Activated naive CD4-positive, alpha-beta T cell treated with anti-CD3 and anti-CD28 coated beads for 36 hours (primary cell): ENCODE data around the gene PNPO. TPM values are rescaled to one million over a fixed set of nuclear protein-coding genes. Genes with fewer than 3 reads are reported as not detected.
A peak's percentile ranks its signal among the peaks of the same experiment; 100 is the strongest.

Experiments used
- CTCF ChIA-PET: fragments of 350-600 bp; sonication (Branson Sonifier 250); formaldehyde crosslinking; loops from one replicate; lab custom pipeline; 2021; ENCODE audit warnings: antibody characterized with exemption; lab: Charles Lee
- DNase-seq: peaks from one replicate; pipeline ENCODE4 v3.0.0-alpha.2; 2020
- H3K27ac Mint-ChIP-seq: one replicate; pipeline ENCODE4 v1.8.0; 2021; ENCODE audit warnings: mild to moderate bottlenecking, mixed read lengths
- H3K27me3 Mint-ChIP-seq: one replicate; pipeline ENCODE4 v1.8.0; 2021; ENCODE audit warnings: low read depth, mixed read lengths
- H3K36me3 Mint-ChIP-seq: one replicate; pipeline ENCODE4 v1.8.0; 2021; ENCODE audit warnings: low read depth, mixed read lengths
- H3K4me1 Mint-ChIP-seq: one replicate; pipeline ENCODE4 v1.8.0; 2021; ENCODE audit warnings: low read depth, mixed read lengths
- H3K4me3 Mint-ChIP-seq: one replicate; pipeline ENCODE4 v1.8.0; 2021; ENCODE audit warnings: mild to moderate bottlenecking, moderate library complexity, mixed read lengths
- H3K9me3 Mint-ChIP-seq: one replicate; pipeline ENCODE4 v1.8.0; 2021; ENCODE audit warnings: mixed read lengths
- intact Hi-C: fragments of 100-400 bp; cut with micrococcal nuclease; formaldehyde crosslinking; loops from one replicate; pipeline ENCODE4 v1.15.1; 2023
- total RNA-seq, 2 experiments: library from RNA; stranded (reverse); gene quantifications; one replicate each; pipeline ENCODE4 v1.2.3, GENCODE V29; 2021

Gene PNPO
- total RNA-seq = 10 to 100 TPM; 35.5 to 37.0 TPM

DNA sequence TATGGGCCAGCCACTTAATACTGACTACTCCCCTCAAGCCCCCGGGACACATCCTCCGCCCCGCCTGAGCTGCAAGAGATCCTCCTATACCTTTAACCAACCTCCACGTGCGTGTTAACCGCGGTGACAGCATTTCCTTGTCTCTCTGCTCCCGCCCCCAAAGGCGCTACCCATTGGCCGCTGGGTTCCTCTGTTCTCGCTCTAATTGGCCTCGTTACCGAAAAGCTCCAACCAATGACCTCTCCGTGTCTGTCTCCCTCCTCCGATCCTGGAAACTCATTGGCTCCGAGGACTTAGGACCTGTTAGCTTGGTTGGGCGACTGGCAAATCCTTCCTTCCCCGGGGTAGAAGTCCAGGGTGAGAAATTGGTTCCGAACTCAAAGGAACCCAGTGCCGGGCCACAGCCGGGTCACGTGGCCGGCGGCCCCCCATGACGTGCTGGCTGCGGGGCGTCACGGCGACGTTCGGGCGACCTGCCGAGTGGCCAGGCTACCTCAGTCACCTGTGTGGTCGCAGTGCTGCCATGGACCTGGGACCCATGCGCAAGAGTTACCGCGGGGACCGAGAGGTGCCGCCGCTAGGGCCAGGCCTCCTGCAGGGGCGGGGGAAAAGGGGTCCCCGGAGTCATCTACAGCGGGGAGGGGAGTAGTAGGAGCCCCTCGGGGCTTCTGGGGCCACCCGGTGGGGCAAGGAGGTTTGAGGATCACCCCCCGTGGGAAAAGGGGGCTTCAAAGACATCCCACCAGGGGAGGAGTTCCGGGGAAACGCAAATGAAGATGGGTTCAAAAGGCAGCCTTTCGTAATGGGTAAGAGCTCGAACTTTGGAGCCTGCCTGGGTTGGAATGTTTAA is at the start of gene PNPO:
PNPO (plus strand) TSS at position 326 of the 850 bp plus-strand sequence; CDS start at position 431, 105 bp downstream.
- H3K27me3 Mint-ChIP-seq = no peaks in the 10 kb centered on the region
- peak; percentile 98 for DNase-seq
- H3K4me3 Mint-ChIP-seq = peak within 1 kb of the TSS; percentile 85
- peak within 1 kb of the TSS; percentile 80 for H3K27ac Mint-ChIP-seq
- CTCF ChIA-PET = interaction anchor here (0.5 to 7.6 kb wide), 7 partner anchors 8 to 1773 kb away, joined by 3 to 69 read pairs (median 6); partner anchors contain the start of gene CDK5RAP3
- peaks cover 17% of the 10 kb centered on the region for H3K36me3 Mint-ChIP-seq
- intact Hi-C loops = loop anchor here (1.0 kb wide), 3 partner anchors 8 to 46 kb away; no protein-coding TSS in a partner anchor
- H3K4me1 Mint-ChIP-seq = peaks cover 63% of the 10 kb centered on the region
- H3K9me3 Mint-ChIP-seq = peaks cover 3% of the 10 kb centered on the region

DNA sequence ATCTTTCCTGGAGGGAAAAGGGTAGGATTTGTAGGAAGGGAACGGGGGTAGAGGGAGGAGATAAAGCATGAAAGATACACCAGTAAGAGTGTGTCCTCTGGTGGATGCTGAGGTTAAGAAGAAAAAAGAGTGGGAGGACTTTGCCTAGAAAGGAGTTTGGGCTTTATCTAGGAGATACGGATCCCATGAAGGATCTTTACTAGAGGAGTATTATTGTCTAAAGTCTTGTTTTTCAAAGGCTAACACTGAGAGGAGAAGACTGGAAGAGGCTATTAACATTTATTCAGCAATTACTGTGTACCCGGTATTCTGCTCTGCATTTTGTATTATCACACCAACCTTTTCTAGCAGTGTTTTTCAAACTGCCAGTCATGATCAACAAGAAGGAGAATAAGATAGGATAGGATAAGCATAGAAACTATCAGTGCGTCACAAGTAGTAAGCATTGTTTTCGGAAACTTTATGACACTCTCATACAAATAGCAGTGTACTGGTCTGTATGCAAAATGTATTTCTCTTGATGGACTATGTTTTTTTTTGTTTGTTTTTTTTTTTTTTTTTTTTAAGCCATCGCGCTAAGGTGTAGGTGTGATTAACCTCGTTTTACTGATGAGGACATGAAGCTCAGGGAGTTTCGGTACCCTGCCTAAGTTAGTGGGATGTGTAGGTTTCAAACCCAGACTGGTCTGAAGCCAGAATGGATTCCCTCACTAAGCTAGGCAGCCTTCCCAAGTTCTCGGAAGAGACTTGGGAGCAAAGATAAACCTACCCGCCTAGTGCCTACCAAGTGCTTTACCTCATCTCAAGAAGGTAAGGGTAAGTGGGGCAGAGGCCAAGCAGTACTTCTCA is 46.6 kb upstream of the PNPO start:
- no peaks in the 10 kb centered on the region for H3K27me3 Mint-ChIP-seq
- H3K4me3 Mint-ChIP-seq = peak overlapping the region; percentile 93

DNA sequence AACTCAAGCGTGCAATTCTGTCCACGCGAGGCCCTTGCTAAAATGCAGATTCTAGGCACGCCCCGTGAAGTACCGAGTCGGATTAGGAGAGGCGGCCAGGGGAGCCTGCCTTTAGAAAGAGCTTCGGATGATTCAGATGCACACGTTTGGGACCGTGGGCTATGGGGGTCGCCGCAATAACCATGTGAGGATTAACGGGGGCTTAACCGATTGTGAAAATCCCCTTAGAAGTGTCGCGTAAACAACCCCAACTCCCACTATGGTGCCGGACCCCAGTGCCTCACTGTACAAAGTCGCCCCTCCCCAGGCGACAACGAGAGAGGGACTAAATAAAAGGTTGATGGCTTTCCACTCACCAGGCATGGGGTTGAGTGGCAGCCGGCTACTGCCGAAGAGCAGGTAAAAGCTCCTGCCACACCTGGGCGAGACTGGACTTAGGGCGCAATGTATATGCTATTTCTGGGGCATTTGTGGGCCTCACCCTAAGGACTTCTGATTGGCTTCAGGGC is 46.0 kb upstream of the PNPO start:
- Mint-ChIP-seq H3K4me3 (peak overlapping the region; percentile 93), H3K36me3 (peaks cover 8% of the 10 kb centered on the region), H3K9me3 (no peaks in the 10 kb centered on the region), H3K27me3 (no peaks in the 10 kb centered on the region), H3K4me1 (peaks cover 41% of the 10 kb centered on the region), H3K27ac (peak overlapping the region; percentile 95)
- CTCF ChIA-PET = interaction anchor here (0.8 to 15.6 kb wide), 5 partner anchors 9 to 76 kb away, joined by 3 to 460 read pairs (median 9); partner anchors contain the start of genes CDK5RAP3, SCRN2 and SP6
- DNase-seq = peak; percentile 54
- intact Hi-C loops = loop anchor here (1.0 to 5.0 kb wide), 3 partner anchors 46 to 153 kb away; partner anchors contain the start of genes NFE2L1 and PNPO

More for the DNA sequence above, 46.6 kb upstream of the PNPO start:
- intact Hi-C loops = loop anchor here (1.0 to 5.0 kb wide), 3 partner anchors 47 to 154 kb away; partner anchors contain the start of genes NFE2L1 and PNPO
- DNase-seq = no peak
- Mint-ChIP-seq H3K9me3 (no peaks in the 10 kb centered on the region), H3K27ac (peak overlapping the region; percentile 95), H3K4me1 (peaks cover 35% of the 10 kb centered on the region), H3K36me3 (peaks cover 8% of the 10 kb centered on the region)
- CTCF ChIA-PET = interaction anchor here (1.3 to 15.6 kb wide), 5 partner anchors 9 to 76 kb away, joined by 6 to 460 read pairs (median 9); partner anchors contain the start of genes CDK5RAP3, SCRN2 and SP6

DNA sequence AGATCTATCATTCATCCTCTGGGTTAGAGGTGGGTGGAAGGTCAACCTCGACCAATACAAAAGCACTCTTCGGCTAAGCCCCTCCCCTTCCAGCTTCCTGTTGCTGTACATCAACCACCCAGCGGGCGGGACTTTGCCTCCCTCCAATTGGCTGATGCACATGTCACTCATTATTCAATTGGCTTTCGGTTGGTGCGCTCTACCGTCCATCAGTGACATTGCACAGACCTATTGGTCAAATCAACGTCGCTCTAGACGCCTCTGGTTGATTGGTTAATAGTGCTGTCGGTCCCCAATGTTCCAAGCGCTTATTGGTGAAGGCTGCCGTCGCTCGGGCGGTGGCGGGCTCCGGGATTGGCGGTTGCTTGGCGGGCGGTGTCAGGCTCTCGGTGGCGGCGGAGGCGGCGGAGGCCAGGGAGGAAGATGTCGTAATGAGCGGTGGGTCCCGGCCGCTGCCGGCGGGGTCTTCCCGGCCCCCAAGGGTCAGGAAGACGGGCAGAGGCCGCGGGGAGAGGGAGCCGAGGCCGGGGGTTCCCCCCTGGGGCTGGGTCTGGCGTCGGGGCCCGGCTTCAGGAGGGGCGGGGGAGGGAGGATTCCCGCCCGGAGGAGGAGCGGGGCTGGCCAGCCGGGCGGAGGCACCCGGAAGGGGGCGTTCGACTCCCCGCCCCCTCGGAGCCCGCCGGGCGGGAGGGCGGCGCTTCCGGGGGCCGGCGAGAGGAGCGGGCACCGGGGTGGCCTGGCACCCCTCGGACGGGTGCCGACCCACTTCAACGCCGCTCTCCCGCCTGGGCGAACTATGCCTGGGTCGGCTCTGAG is 45.3 kb upstream of the PNPO start, which contains the start of gene SP2:
SP2 (plus strand) TSS at position 381 of the 816 bp plus-strand sequence; CDS start at position 432, 51 bp downstream.
- peaks cover 41% of the 10 kb centered on the region for H3K4me1 Mint-ChIP-seq
- no peaks in the 10 kb centered on the region for H3K27me3 Mint-ChIP-seq
- no peaks in the 10 kb centered on the region for H3K9me3 Mint-ChIP-seq
- CTCF ChIA-PET = interaction anchor here (0.5 to 15.6 kb wide), 13 partner anchors 10 to 124 kb away, joined by 3 to 460 read pairs (median 3); partner anchors contain the start of genes CDK5RAP3, PNPO, SCRN2 and SP6
- H3K27ac Mint-ChIP-seq = peak within 1 kb of the TSS; percentile 95
- H3K4me3 Mint-ChIP-seq = peak within 1 kb of the TSS; percentile 93
- peaks cover 8% of the 10 kb centered on the region for H3K36me3 Mint-ChIP-seq
- intact Hi-C loops = loop anchor here (1.0 to 5.0 kb wide), 8 partner anchors 45 to 247 kb away; partner anchors contain the start of genes CDK5RAP3, KPNB1, LRRC46 and MRPL10
- DNase-seq = peak; percentile 100

DNA sequence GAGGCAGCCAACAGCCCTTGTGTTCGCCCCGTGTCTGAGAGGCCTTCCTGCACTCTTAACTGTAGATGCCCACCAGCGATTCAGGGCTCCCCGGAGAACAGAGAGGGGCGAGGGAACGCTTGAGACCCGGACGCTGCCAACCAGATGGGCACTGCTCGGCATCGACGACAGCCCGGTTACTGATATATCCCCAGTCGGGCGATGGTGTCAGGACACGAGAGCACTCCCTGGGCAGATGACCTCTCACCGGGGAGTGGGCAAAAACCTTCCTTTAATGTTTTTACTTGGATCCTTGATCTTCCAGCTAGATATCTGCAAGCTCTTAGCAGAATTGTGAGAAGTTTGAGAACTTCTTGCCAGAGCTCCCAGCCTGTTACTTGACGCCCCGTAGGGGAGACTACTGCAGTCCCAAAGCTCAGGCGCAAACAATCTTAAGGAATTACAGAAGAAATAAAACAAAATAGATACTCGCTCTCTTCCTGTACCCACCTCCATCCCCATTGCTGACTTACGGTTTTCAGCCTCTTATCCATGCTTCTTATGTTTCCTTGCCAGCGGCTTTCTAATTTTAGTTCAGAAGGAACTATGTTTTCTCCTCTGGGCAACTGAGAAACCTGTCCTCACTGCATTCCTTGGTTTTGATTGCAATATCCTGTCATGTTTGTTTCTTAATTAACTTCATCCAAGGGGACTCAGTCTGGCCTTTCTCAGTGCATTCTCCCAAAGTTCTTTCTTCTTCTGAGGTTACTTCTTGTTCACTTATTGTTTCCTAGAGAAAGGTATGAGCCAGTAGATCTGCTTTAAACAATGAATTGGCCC is 44.5 kb upstream of the PNPO start:
- intact Hi-C loops = loop anchor here (1.0 to 5.0 kb wide), 6 partner anchors 50 to 248 kb away; partner anchors contain the start of genes CDK5RAP3, KPNB1, LRRC46 and MRPL10
- peak overlapping the region; percentile 93 for H3K4me3 Mint-ChIP-seq
- CTCF ChIA-PET = interaction anchor here (0.5 to 1.1 kb wide), 8 partner anchors 45 to 123 kb away, joined by 3 to 7 read pairs (median 3); partner anchors contain the start of genes CDK5RAP3 and PNPO
- H3K27me3 Mint-ChIP-seq = no peaks in the 10 kb centered on the region
- H3K36me3 Mint-ChIP-seq = peaks cover 8% of the 10 kb centered on the region
- peaks cover 41% of the 10 kb centered on the region for H3K4me1 Mint-ChIP-seq
- DNase-seq = no peak
- H3K27ac Mint-ChIP-seq = peak overlapping the region; percentile 86
- no peaks in the 10 kb centered on the region for H3K9me3 Mint-ChIP-seq

DNA sequence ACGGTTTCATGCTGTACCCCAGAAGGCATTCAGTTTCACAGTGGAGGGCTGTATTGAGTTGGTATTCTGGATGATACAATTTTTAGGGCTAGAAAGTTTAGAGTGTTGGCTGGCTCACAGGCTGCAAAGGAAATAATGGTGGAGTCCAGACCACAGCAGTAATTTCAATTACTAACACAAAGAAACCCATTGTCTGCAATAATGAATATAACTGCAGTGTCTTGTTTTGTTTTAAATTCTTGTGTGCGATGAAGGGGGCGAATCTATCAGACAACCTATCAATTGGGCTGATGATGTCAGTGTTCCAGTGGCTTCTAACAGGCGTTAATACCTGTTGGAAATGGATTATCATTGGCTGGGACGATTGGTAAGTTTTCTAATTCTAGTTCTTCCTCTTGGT is 43.8 kb upstream of the PNPO start:
- Mint-ChIP-seq H3K9me3 (no peaks in the 10 kb centered on the region), H3K4me3 (peak overlapping the region; percentile 93), H3K27ac (no peak overlapping the region), H3K27me3 (no peaks in the 10 kb centered on the region), H3K4me1 (peaks cover 47% of the 10 kb centered on the region), H3K36me3 (peaks cover 9% of the 10 kb centered on the region)
- no peak for DNase-seq
- CTCF ChIA-PET = no interaction called here
- intact Hi-C loops = loop anchor here (2.0 to 5.0 kb wide), 3 partner anchors 115 to 249 kb away; partner anchors contain the start of genes KPNB1 and SNX11

DNA sequence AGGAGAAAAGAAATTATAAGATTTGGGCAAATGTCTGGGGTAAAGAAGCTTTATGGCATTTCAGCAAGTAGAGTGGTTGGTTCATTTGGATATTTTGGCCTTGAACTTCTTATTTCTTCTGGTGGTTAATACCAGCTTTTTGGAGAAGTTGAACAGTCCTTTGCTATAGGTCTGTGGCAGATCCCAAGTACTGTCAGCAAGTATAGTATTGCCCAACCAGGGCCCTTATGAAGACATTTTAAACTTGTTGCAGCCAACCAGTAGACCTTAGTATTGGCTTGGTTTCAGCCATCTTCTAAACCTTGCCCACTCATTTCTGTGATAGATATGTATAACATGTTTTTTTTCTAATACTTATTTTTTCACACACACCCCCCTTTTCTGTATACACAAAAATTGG is 43.1 kb upstream of the PNPO start:
- Mint-ChIP-seq H3K9me3 (no peaks in the 10 kb centered on the region), H3K27ac (no peak overlapping the region), H3K27me3 (no peaks in the 10 kb centered on the region), H3K4me1 (peaks cover 49% of the 10 kb centered on the region), H3K4me3 (no peak overlapping the region), H3K36me3 (peaks cover 11% of the 10 kb centered on the region)
- CTCF ChIA-PET = no interaction called here
- intact Hi-C loops = loop anchor here (5.0 kb wide), 1 partner anchor 114 kb away; no protein-coding TSS in a partner anchor
- DNase-seq = no peak

DNA sequence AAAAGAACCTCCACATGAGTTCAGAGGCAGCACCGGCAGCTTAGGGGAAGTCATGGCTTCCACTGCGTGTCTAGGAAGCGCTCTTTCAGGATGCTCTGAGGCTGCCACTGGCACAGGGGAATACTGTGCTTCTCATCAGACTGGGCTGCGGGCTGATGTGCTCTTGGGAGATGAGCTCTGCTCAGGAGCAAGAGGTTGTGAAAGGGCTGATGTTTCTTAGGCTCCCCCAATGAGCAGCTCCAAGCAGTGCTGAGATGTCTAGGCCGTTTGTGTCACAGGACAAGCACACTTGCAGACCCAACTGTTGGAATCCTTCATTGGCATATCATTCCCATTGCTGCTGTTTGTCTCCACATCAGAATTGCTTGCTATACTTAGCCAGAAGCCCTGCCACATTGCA is 41.7 kb upstream of the PNPO start:
- no peak for DNase-seq
- intact Hi-C loops = loop anchor here (5.0 kb wide), 1 partner anchor 113 kb away; no protein-coding TSS in a partner anchor
- H3K36me3 Mint-ChIP-seq = peaks cover 14% of the 10 kb centered on the region
- no peaks in the 10 kb centered on the region for H3K9me3 Mint-ChIP-seq
- H3K4me3 Mint-ChIP-seq = no peak overlapping the region
- H3K27me3 Mint-ChIP-seq = no peaks in the 10 kb centered on the region
- no peak overlapping the region for H3K27ac Mint-ChIP-seq
- CTCF ChIA-PET = no interaction called here
- peaks cover 44% of the 10 kb centered on the region for H3K4me1 Mint-ChIP-seq

DNA sequence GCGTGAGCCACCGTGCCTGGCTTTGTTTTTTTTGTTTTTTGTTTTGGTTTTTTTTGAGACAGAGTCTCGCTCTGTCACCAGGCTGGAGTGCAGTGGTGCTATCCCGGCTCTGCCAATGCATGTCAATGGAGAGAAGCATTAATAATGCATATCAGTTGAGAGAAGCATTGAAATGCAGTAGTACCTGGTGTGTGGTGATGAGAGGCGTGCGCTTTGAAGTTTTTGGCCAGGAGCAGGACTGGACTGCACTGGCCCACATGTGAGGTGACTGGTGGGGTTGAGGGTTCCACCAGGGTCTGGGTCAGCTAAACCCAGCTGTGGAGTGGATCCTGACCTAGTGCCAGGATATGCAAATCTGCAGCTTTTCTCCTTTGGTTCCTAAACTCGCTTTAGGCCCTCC is 39.9 kb upstream of the PNPO start:
- H3K36me3 Mint-ChIP-seq = peaks cover 16% of the 10 kb centered on the region
- no peak overlapping the region for H3K4me3 Mint-ChIP-seq
- no peak for DNase-seq
- CTCF ChIA-PET = interaction anchor here (0.8 to 1.2 kb wide), 2 partner anchors 11 to 119 kb away, joined by 4 to 5 read pairs; no protein-coding TSS in a partner anchor
- intact Hi-C loops = no loop called here
- H3K9me3 Mint-ChIP-seq = no peaks in the 10 kb centered on the region
- H3K27ac Mint-ChIP-seq = no peak overlapping the region
- H3K27me3 Mint-ChIP-seq = no peaks in the 10 kb centered on the region
- H3K4me1 Mint-ChIP-seq = peaks cover 43% of the 10 kb centered on the region
